GM19099 (cell line): ENCODE data around the gene ACTG1.
A peak's percentile ranks its signal among the peaks of the same experiment; 100 is the strongest.

Source experiments
- POLR2A ChIP-seq: IDR thresholded peaks from 3 replicates; pipeline ENCODE4 v1.6.1; 2011; ENCODE audit warnings: low read depth; ENCODE audit not compliant: insufficient read length; ENCODE audit errors: extremely low read depth

Gene ACTG1

GRCh38 chr17:81512562-81513371 is at the start of gene ACTG1:
TSS of gene ACTG1 (minus strand) at chr17:81512799. CDS start at chr17:81512354, 445 bp downstream.
- TF ChIP-seq POLR2A: peak; percentile 100

GRCh38 chr17:81561494-81561885 is 48.9 kb upstream of the ACTG1 start:
- no peak for TF ChIP-seq POLR2A

DNA sequence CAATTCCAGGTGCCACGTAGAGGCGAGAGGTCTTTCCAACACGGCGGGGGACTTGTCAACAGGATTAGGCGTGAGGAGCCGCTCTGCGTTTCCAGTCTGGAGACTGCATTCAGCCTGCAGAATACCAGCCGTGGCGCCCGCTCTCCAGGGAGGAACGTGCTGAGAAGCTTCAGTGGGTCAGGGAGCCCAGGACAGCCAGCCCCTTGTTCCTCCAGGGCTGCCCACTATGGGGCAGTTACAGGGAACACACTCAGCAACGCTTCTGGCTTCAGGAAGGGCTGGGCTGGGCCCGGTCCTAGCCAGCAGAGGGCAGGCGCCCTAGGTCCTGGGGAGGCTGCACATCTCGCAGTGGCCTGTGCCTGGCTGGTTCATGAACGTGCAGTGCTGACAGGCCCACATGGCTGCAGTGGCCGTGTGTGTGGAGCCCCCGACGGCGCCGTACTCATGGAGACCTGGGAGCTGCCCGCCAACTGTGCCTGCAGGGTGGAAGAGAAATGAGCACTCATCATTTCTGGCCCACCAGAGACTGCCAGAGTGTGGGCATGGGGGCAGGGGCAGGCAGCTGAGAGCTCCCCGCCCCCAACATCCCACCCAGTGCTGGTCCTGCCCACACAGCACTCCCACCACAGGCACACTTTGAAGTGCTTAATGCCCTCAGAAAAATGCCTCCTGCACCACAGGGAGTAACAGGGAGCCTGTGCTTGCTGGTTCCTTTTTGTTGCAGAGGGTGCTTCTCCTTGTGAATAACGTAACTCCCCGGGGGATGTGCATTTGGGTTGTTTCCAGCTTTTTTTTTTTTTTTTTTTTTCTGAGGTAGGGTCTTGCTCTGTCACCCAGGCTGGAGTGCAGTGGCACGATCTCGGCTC is 46.6 kb upstream of the ACTG1 start:
- TF ChIP-seq POLR2A: no peak

DNA sequence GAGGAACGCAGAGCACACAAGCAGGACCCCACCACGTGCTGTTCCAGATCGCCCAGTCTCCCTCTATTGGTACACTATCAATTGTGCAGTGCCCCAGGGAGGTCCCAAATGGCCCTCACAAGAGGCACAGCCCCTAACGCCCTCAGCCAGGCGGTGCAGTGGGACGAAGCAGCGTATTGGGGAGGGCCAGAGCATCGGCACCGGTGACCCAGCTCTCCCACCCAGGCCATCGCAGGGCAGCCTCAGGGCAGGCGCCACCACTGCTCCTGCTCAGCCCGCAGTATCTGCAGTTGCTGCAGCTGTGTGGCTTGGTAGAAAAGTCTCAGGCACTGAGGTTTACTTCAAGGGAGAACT is 45.5 kb upstream of the ACTG1 start:
- no peak for TF ChIP-seq POLR2A

GRCh38 chr17:81557276-81558114 is 44.9 kb upstream of the ACTG1 start:
- TF ChIP-seq POLR2A: no peak

DNA sequence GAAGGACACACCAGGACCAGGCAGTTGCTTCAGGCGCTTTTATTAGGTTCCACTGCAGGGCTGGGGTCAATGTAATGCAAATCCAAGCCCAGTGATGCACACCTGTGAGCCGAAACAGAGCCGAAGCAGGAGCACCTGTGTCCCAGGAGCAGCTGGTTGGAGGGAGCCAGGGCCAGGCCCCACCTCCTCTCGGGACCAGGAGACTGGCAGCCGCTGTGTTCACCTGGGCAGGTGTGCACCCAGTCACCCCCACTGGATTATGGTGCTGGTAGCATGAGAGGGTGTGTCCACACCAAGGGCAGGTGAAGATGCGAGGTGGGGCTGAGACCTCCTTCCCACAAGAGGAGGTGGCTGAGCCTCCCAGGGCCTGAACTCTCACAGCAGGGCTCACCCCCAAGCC is 44.3 kb upstream of the ACTG1 start:
- TF ChIP-seq POLR2A: no peak

GRCh38 chr17:81556175-81556691 is 43.6 kb upstream of the ACTG1 start:
- no peak for TF ChIP-seq POLR2A

- no peak for TF ChIP-seq POLR2A
Observed at GRCh38 chr17:81553616-81554181, 41.1 kb upstream of the ACTG1 start.

DNA sequence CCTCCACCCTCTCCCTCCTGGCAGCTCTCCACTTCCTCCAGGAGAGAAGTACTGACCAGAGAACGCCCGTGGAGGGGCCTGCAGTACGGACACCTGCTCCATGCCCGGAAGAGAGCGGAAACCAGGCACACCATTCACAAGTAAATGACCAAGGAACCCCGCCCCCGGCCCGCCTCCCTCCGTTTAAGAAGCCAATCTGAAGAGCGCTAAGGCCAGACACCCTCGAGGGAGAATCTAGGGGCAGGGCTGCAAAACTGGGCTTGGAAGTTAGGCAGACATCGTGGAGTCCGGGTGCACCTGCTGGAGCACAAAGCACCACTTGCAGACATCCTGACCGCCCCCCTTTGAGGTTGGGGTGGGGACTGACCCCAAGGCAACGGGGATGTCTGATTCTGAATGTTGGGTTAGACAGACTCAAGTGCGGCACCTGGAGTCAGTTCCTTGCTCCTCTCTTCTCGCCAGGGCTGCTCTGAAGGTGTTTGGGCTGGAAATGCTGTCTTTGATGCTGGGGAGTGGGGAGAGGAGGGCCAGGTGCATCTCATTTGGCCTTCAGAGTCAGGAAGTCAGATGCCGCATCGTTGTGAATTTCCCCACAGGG is 40.5 kb upstream of the ACTG1 start:
- peak; percentile 66 for TF ChIP-seq POLR2A

DNA sequence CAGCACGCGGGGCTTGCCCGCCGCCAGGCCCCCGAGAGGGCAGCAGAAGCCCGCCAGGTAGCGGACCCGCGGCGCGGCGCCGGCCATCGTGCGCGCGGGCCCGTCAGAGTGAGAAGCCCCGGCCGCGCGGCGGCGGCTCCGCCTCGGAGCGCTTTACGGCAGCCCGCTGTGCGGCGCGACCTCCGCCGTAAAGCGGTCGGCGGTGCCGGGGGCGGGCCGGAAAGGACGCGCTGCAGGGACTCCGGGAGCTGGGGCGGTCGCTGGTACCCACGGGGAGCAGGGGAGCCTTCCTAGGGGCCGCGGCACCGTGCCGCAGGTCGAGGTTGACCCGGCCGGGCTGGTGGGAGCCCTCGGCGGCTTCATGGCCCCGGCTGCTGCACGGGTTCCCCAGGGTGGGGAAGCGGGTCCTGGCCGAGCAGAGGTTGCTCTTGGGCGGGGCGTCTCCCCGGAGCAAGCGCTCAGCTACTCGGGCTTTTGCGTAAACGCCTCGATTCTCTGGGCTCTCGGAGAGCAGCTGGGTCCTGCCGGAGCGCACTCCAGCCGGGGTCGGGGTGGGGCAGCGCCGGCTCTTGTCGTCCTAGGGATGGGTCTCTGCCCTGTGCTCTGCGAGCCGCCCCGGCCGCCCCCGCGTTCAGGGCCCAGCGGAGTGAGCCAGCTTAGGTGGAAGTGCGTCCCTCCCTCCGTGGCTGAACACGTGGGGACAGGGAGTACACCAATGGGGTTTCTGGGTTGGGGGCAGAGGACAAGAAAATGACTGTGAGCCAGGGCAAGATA is 39.8 kb upstream of the ACTG1 start, which contains the start of gene FAAP100:
TSS of gene FAAP100 (minus strand) at position 110 of the 774 bp plus-strand sequence. CDS start at position 87, 23 bp downstream.
- TF ChIP-seq POLR2A: peak; percentile 91

- no peak for TF ChIP-seq POLR2A
Observed at GRCh38 chr17:81551458-81552243, 39.1 kb upstream of the ACTG1 start.

GRCh38 chr17:81550830-81551457 is 38.3 kb upstream of the ACTG1 start:
- no peak for TF ChIP-seq POLR2A
